SK-N-SH (cell line): ENCODE data around the gene SCN7A.

Experiments
- CTCF ChIP-seq: fragments of 200-600 bp; sonication (generic); IDR thresholded peaks from 2 replicates; pipeline ENCODE4 v1.6.1; 2017; ENCODE audit warnings: antibody characterized with exemption, mild to moderate bottlenecking, moderate library complexity
- EP300 ChIP-seq, 2 experiments: IDR thresholded peaks; 2 replicates each; pipeline versions ENCODE4 v1.4.0 to v1.6.1; 2012; ENCODE audit warnings: borderline replicate concordance in 1 of 2, low read depth in 1 of 2, low read length in 1 of 2
- EZH2phosphoT487 ChIP-seq: fragments of 200-600 bp; sonication (generic); IDR thresholded peaks from 2 replicates; pipeline ENCODE4 v1.6.1; 2017; ENCODE audit warnings: low read depth, mixed run types, mild to moderate bottlenecking, antibody characterized with exemption, moderate library complexity, borderline replicate concordance
- FOXJ3 ChIP-seq: sonication (generic); formaldehyde crosslinking; IDR thresholded peaks from 2 replicates; pipeline ENCODE4 v1.5.1; 2020; ENCODE audit warnings: mild to moderate bottlenecking, missing genetic modification reagents
- GATA2 ChIP-seq: sonication (generic); formaldehyde crosslinking; IDR thresholded peaks from 2 replicates; pipeline ENCODE4 v1.5.0; 2020; ENCODE audit warnings: mild to moderate bottlenecking, missing genetic modification reagents
- MAX ChIP-seq: IDR thresholded peaks from 2 replicates; pipeline ENCODE4 v1.4.0; 2012; ENCODE audit warnings: low read depth
- NRF1 ChIP-seq: IDR thresholded peaks from 2 replicates; pipeline ENCODE4 v1.6.1; 2012; ENCODE audit warnings: low read depth, mild to moderate bottlenecking, low read length
- POLR2AphosphoS5 ChIP-seq: IDR thresholded peaks from 2 replicates; pipeline ENCODE4 v1.6.1; 2012; ENCODE audit warnings: low read depth, low read length
- SIN3A ChIP-seq: IDR thresholded peaks from 2 replicates; pipeline ENCODE4 v1.6.1; 2012; ENCODE audit warnings: low read depth, mild to moderate bottlenecking, low read length, moderate library complexity, borderline replicate concordance
- SMC3 ChIP-seq: IDR thresholded peaks from 2 replicates; pipeline ENCODE4 v1.6.1; 2012; ENCODE audit warnings: low read depth, low read length, improper control_type of control experiment
- TAF1 ChIP-seq: IDR thresholded peaks from 2 replicates; pipeline ENCODE4 v1.6.1; 2012; ENCODE audit warnings: low read depth, mild to moderate bottlenecking, low read length, moderate library complexity, borderline replicate concordance

DNA sequence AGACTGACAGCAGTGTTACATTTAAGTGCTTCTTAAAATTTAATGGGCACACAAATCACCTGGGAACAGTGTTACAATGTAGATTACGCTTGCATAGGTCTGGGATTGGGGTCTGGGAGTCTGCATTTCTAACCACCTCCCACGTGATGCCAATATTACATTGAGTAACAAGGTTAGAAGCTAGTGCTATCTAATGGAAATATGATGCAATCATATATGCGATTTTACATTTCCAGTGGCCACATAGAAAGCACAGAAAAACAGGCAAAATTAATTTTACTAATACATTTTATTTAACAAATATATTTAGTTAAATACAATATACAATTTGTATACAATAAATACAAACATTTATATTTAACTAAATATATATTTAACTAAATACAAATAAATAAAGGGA is 53.7 kb downstream of the SCN7A start:
- TF ChIP-seq CTCF (no peak), TAF1 (no peak), POLR2AphosphoS5 (no peak), GATA2 (no peak), EP300 (IDR thresholded peaks at IDR 0.05; ENCODE audit: borderline replicate concordance in 1 of 2, low read depth in 1 of 2, low read length in 1 of 2) (no peak), EZH2phosphoT487 (no peak), NRF1 (no peak), FOXJ3 (CRISPR knock-in tag) (no peak), SMC3 (no peak), SIN3A (no peak), MAX (no peak)
